NCI-H510A (cell line): Measurements from ENCODE around the gene UBXN1.
A peak's percentile ranks its signal among the peaks of the same experiment; 100 is the strongest.

ENCODE experiments used
- DNase-seq: peaks from one replicate; lab custom pipeline; 2025; lab: John Stamatoyannopoulos, UW

Gene UBXN1, protein sequence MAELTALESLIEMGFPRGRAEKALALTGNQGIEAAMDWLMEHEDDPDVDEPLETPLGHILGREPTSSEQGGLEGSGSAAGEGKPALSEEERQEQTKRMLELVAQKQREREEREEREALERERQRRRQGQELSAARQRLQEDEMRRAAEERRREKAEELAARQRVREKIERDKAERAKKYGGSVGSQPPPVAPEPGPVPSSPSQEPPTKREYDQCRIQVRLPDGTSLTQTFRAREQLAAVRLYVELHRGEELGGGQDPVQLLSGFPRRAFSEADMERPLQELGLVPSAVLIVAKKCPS

DNA sequence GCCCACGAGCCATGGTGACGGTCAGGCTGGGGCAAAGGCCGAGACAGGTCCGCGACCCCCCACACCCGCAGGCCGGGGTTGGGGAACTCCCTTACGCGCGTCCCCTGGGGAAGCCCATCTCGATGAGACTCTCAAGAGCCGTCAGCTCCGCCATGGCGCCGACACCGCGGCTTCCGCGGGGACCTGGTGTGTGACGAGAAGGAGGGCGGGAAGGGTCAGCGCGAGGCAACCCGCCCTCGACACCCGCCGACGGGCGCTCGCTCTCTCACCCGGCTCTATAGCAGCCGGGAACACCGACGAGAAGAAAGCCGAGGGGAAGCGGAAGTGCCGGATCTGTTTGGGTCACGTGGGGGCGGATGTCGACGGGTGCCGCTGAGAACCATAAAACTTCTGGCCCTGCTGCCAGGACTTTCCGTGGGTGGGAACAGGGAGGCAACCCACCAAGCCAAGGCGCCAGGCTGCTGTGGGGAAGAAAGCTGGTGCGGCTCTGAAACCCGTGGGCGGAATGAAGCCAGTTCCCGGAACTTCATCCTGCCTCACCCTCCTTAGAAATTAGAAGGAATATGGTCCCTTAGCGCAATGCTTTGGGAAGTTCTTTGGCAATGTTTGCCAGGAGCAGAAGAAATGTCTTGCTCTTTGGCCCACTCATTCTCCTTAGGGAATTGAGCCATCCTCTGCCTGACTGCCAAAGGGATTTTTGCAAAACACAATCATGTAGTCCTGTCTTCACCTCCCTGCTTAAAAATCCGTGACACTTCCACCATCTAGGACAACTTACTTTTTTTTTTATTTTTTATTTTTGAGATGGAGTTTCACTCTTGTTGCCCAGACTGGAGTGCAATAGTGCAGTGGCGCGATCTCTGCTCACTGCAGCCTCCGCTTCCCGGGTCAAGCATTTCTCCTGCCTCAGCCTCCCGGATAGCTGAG, at the start of gene UBXN1:
UBXN1 (minus strand) TSS at position 304 of the 927 bp plus-strand sequence; CDS start at position 154, 150 bp downstream.
- DNase-seq, result peak; percentile 78

DNA sequence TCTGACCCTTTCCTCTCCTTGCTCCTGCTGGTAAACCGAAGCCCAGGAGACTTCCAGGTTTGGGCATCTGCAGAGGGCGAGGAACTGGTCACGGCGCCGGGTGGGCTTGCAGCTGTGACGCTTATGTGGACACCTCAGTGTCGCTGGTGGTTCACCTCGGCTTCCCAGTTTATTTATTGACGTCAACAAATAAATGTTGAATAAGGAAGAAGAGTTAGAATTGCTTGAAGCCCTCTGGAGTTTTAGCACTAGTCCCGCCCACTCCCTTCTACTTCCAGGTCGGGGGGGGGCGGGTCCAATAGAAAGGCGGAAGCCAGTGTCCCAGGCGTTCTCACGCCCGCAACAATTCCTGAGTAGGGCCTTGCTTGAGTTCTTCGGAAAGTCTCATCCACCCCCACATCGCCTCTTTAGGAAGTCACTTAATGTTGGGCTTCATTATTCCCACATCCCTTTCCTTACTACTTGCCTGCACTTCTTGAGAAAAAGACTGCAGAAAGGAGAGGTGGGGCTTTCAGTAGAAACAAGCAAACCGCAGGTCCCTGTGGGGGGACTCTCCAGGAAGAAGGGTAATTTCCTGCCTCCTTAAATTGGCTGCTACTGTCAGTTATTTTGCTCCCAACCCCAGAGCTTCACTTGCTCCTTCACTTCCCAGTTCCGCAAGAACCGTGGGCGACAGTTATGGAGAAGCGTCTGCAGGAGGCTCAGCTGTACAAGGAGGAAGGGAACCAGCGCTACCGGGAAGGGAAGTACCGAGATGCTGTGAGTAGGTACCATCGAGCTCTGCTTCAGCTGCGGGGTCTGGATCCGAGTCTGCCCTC, 49.5 kb upstream of the UBXN1 start, which contains the start of gene TTC9C:
TTC9C (plus strand) TSS at position 316 of the 818 bp plus-strand sequence; CDS start at position 679, 363 bp downstream.
- DNase-seq, result peak; percentile 77

DNA sequence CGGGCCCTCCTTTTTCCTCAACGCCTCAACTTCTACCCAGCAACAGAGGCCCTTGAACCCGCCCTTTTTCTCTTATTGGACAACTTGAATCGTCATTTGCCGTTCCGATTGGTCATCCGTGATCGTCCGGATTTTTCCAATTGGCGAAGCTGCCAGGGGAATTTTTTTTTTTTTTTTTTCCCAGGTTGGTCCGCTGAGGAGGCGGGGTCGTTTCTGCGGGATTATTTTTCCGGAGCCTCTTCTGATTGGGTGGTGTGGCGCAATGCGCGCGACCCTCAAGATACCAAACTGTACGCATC, 48.9 kb upstream of the UBXN1 start:
- peak; percentile 95 for DNase-seq

DNA sequence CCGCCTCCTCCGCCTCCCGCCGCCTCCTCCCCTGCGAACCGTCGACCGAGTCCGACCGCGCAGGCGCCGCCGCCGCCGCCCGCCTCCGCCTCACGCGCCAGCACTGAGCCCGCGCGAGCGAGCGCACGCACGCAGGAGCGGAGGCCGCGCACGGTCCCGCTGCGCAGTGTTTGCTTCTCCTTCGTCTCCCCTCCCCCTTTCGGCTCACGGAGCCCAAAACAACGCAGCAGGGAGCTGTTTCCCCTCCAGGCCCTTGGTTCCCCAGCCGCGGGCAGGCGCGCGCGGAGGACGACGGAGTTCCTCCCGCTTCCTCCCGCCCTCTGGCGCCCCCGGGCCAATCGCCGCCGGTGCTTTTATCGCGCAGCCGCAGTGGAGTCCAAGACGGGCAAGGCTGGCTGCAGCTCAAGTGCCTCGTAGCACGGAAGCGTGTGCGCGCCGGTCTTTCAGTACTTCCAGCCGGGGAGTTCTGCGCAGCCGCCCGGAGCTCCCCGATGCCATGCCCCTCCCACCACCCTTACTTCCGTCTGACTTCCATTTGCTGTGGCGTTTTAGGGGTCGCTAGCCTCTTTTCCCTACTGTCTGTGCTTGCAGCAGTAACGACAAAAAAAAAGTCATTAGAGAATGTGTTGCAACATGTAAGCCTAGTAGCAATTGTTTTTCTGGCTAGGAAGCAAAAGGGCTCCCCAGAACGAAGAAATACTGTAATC, 48.4 kb upstream of the UBXN1 start, which contains the start of gene HNRNPUL2:
HNRNPUL2 (minus strand) TSS at position 293 of the 707 bp plus-strand sequence. CDS start 301 bp downstream, outside the sequence.
- peak; percentile 96 for DNase-seq

DNA sequence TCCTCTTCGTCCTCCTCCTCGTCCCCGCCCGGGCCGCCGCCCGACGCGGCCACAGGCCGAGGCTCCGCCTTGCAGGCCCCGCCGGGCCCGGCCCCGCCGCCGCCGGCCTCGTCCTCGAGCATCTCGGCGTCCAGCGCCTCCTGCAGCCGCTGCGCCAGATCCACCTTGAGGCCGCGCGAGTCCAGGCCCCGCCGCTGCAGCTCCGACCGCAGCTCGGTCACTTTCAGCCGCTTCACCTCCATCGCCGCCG, 48.0 kb upstream of the UBXN1 start:
- no peak for DNase-seq

DNA sequence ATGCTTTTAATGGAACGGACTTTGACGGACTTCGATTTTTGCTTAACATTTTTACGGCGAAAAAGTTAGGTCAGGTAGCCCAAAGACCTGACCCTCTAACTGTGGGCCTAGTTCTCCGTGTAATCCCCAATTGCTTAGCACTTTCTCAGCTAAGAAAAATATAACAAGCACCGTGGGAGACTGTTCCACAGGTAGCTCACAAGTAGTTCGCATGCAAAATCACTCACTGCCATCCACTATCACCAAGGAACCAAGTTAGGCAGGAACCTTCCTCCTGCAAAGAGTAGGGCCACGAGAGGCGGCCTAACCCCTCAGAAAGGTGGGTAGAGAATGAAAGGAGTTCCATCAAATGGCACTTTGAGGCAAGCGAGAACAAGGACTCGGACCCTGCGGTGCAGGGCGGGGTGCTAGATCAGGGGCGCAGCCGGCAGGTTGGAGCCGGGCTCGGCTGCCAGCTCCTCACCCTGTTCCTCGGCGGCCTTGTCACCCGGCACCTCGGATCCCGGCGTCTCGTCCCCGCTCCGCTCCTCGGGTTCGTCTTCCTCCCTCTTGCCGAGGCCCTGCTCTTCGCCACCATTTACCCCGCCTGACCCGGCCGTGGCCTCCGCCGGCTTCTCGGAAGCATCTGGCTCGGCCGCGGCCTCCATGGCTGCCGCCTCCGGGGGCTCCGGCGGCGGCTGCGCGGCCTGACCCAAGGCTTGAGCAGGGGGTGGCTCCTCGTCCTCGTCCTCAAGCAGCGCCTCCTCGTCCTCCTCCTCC, 47.5 kb upstream of the UBXN1 start:
- DNase-seq, result no peak

DNA sequence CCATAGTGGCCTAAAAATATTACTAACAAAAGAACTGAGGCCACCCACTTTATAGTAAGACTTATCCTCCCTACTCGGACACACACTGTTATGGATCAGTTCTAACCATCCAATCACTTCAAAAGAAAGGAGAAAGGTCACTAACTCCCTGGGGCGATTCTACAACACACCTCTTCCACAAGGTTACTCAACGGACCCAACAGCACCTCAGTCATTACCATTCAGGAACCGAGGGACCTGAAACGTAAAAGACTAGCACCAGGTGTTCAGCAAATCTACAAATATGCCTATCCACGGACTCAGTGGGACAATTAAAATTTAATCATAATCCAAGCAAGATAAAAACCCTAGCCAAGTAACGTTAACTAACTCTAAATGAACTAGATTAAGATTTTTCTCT, 46.8 kb upstream of the UBXN1 start:
- no peak for DNase-seq

DNA sequence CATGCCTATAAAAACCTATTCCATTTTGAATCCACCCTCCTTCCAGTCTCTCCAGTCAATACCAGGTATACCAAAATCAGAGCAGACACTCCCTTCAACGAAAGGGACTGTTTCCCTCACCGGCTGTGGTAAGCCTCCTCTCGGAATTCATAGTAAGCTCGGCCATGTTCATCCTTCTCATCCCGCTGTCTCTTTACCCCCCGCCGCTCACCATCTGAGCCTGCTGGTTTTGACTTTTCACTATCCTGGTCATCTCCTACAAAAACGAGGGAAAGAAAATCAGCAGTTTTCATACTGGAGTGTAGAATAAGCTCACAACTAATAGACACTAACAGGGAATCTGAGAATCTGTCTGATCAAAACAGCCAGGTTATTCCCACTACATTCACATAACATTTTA, 45.3 kb upstream of the UBXN1 start:
- no peak for DNase-seq

DNA sequence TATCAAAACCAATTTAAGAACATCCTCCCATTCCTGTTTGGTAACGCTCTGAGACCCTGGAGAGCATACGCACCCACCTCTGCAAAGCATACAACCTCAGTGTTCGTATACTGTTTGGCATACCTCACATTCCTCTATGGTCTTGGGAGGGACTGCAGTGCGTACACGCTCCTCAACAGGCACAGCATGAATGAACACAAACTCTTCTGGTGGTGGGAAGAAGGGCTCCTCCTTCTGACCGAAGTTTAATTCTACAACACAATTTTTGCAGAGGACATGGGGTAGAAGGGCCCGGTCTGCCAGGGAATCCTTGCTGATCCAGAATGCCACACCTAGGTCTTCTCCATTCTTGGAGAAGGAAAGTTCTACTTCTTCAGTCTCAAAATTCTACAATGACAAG, 43.1 kb upstream of the UBXN1 start:
- no peak for DNase-seq

DNA sequence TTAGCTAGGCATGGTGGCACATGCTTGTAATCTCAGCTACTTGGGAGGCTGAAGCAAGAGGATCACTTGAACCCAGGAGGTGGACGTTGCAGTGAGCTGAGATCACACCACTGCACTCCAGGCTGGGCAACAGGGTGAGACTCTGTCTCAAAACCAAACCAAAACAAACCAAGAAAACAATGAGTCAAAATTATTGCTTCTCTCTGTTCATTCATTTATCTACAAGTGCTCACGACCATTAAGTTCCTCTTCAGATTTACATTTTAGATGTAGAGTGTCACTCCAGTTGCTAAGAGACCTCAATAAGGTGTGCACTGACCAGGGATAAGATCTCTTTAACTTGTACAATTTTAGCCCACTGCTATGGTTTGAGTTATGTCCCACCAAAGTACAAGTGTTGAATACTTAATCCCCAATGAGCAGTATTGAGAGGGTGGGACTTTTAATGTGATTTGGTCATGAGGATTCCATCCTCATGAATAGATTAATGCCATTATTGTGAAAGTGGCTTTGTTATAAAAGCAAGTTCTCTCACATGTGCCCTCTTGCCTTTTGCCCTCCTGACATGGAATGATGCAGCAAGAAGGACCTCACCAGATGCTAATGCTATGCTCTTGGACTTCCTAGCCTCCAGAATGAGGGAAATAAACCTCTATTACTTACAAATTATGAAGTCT, 40.6 kb upstream of the UBXN1 start:
- no peak for DNase-seq

DNA sequence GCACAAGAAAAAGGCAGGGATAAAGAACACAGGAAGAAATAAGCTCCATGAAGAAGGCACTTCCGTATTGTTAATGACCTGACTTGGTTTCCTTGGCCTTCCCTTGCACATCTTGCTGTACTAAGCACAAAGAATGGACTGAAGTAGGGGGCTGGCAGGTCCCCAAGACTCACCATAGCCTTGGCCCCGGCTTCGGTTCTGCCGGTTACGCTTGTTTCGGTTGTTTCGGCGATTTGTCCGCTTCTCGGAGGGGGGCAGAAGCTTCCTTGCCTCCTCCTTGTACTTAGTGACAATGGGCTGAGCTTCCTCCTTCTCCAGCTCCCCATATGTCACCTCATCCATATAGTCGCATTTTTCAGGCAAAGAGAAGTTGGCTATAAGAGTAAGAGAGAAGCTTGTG, 37.9 kb upstream of the UBXN1 start:
- no peak for DNase-seq

DNA sequence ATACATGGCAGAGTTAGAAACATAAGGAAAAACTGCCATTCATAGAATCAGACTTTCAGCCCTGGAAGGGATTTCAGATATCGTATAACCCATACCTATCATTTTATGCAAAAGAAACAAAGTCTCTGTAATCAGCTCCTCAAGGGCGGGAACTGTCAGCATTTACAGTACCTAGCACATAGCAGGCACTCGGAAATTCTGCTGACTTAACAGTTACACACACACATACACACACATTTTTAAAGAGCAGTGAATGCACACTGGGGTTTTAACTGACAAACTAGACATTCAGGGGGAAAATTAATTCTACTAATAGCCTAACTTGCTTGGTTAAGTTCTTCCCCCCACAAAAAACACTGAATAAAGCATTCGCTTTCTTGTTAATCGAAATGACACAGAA, 37.3 kb upstream of the UBXN1 start:
- no peak for DNase-seq

DNA sequence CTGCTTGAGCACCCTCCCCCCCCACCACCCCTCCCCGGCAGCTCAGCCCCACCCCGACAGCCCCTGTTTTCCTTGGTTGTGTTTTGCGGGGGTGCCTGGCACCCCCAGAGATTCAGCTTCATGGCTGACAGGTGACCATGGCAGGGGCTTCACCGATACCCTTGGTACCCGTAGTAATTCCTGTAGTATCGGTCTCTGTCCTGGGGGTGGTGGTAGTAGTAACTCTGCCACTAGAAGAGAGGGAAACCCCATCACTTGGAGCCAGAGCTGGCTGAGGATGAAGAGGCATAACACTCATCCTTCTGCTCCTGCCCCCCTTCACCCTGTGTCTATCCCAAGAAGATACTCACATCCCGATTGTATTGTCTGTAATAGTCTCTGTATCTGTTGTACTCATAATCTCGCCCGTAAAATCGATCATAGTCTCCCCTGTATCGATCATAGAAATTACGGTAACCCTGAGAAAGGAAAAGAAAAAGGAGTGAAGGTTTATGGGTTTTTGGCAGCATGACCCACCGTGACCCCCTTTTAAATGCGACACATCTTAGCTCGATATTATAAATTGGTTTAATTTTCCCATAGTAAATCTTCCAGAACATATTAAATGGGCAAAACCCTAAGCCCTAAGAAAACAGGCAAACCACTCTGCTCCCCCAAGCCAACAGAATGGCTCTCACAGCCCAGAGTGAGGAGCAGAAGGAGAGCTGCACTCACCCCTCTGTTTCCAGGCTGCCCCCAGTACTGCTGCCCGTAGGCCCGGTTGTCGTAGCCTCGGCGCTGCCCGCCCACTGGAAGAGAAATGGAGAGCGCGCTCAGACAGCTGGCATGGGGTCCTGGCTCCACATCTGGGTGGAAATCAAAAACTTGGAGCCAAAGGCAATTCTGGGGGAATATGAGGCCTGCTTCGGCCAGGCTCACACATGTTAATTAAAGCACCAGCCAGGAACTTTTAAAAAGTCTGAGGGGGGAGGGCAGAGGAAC, 36.6 kb upstream of the UBXN1 start:
- DNase-seq, result no peak

DNA sequence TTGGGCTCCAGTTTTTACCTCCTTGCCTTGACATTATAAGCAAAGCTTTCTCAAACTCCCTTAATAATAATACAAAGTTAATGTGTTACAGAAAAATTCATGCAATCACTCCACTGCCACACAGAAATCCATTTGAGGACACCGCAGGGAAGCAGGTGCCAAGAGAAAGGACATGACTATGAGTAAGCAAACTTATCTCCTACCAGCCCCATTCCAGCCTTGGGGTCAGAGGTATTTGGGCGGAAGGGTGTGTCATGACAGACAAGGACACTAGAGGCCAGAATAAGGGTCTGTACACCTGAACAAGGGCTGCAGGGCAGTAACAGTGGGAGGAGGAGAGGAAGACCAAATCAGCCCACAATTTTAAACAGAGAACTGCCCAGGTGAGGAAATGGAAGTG, 34.5 kb upstream of the UBXN1 start:
- DNase-seq, result no peak

DNA sequence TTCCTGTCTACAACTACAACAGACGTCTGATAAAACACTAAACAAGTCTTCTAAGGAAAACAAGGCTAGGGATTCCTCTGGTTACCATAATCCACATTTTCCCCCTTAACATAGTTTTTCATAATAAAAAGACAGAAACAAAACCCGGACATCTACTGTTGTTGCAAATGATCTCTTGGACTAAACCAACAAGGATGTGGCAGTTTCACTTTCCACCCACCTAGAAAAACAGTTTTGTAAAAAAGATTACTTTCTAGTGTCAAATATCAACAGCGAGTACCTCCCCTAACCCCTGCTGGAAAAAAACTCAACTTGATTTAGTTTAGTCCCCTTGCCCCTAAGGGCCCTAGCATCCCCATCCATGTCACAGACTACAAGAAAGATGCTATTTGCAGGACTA, 34.0 kb upstream of the UBXN1 start:
- no peak for DNase-seq

DNA sequence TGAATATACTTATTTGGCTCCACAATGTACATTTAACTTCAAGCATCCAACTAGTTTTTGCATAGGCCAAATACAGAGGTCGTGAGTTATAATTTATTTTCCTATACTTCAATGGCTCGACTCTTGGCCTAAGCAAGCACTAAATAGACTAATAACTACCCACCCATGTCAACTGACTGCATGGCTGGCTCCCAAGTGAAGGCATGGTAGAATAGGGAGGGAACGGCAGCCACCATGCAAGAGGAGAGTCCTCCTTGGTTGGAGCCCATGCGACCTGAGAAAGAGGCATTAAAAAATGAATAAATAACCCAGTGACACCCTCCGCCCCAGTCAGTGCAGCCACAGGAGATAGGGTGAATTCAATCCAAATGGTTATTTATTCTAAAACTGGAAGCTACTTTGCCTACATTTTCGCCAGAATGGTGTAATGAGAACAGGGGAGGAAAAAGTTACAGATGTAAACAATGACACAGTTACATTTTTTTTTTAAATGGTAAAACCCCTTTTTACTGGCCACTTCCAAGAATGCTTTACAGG, 33.5 kb upstream of the UBXN1 start:
- no peak for DNase-seq

DNA sequence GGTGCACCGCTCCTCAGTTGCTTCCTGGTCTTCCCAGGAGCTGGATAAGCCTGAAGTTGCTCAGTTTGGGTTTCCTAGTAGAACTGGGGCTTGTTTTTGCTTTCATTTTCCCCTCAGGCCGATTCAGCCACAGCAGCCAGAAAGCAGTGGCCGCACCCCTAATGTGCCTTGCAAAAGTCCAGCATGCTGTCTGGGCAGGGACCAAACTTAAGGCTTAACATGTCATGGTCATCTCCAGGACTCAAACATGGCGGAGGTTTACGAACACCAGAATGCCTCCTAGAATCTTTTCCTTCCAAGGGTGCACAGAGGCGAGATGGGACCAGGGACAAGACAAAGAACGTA, 31.1 kb upstream of the UBXN1 start:
- DNase-seq, result no peak

DNA sequence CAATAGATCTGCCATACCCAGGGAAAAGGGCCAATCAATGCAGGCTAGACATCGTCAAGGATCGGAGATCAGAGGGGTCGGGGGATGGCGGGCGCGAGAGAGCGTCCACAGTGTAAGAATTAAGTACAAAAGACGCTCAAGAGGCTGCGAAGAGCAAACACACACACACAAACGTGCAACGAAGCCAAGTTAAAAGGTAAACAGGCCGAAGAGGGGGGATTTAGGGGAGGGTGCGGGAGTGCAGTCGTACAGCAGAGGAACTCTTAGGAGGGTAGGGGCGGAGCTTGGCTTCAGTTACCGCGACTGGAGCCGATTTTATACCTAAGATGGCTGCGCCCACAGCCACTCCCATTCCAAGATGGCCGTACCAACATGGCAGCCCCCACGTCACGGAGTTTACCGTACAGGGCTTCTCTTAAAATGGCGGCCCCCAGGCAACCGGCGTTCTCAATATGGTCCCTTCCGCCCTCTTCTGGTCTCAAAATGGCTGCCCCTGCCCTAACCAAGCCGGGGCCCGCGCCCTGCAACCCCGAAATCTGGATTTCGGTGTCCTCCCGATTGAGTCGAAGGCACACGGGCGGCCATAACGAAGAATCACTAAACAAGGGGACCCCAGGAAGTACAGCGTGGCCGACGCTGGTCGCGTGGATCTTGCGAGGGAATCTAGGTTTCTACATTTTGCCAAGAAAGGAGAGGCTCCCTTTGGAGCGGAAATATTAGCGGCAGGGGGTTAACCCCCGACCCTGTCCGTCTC, 30.6 kb upstream of the UBXN1 start:
- peak; percentile 97 for DNase-seq

DNA sequence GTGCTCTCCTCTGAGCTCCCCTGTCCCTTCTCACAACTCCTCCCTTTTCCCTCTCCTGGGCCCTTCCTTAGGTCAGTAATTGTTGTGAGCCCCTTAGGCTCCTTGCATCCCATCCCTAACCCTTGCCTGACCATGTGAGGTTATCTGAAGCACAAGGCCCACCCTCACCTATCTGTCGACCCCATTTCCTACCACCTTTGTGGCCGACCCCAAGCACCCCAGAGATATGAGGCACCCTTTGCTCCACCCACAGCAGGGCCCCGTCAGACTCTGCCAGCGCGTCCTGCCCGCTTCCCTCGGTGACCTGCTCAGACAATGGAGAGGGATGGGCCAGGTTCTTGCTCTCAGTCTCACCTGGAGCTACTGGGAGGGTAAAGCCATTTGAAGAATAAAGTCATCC, 29.9 kb upstream of the UBXN1 start:
- no peak for DNase-seq
